HCT116 (cell line): ENCODE results near the gene CBL. TPM values are rescaled to one million over a fixed set of nuclear protein-coding genes. Genes with fewer than 3 reads are reported as not detected.

Experiments
- ATAC-seq: fragments of 200-7000 bp; cut with Tn5 transposase; 2 replicates; pipeline ENCODE4 v1.9.1; 2020; ENCODE audit warnings: mild to moderate bottlenecking, moderate library complexity
- BruUV-seq: library from RNA; stranded (reverse); fragments of 400-500 nt; replicated peaks from 2 replicates; lab custom pipeline; 2021; lab: Mats Ljungman, UMichigan
- CTCF ChIA-PET: fragments of 300-600 bp; sonication (Branson Sonifier 250); formaldehyde crosslinking; loops from one replicate; lab custom pipeline; 2021; ENCODE audit warnings: antibody characterized with exemption; lab: Charles Lee
- POLR2A ChIA-PET: fragments of 300-600, 350-600 bp; sonication (Branson Sonifier 250); formaldehyde crosslinking; loops from one replicate; lab custom pipeline; 2021; ENCODE audit warnings: antibody characterized with exemption; lab: Charles Lee
- RAD21 ChIA-PET, 2 experiments: fragments of 300-600 bp; sonication (Branson Sonifier 250); formaldehyde crosslinking; loops; one replicate each; lab custom pipeline; 2023; ENCODE audit warnings: low total read pairs in 2 of 2; ENCODE audit not compliant: uncharacterized antibody in 2 of 2, unreplicated experiment in 2 of 2, low non-redundant PET in 1 of 2; lab: Charles Lee
- DNase-seq: peaks from one replicate; pipeline ENCODE4 v3.0.0-alpha.2; 2010; ENCODE audit warnings: low read depth, low spot score
- H2AFZ ChIP-seq: fragments of 200-600 bp; shearing (Covaris generic), sonication (generic); 2 replicates; pipeline ENCODE4 v1.6.1; 2017; ENCODE audit warnings: low read depth, mixed run types, mixed read lengths, antibody characterized with exemption, low read length; ENCODE audit not compliant: poor library complexity, severe bottlenecking
- H3K27ac ChIP-seq: 2 replicates; pipeline ENCODE4 v1.5.1; 2012; ENCODE audit warnings: low read depth, low read length
- H3K27me3 ChIP-seq: fragments of 200-600 bp; sonication (generic); 2 replicates; pipeline ENCODE4 v1.6.1; 2016; ENCODE audit warnings: mixed run types, low read length, mixed read lengths; ENCODE audit not compliant: insufficient read depth
- H3K36me3 ChIP-seq, 2 experiments: fragments of 200-500 bp in 1 of 2; fragments of 200-600 bp in 1 of 2; sonication (Bioruptor generic) in 1 of 2; sonication (generic) in 1 of 2; 2 replicates each; pipeline versions ENCODE4 v1.5.1 to v1.6.1; 2014 to 2016; ENCODE audit warnings: low read length in 2 of 2, inconsistent platforms in 1 of 2, mixed read lengths in 1 of 2, mixed run types in 1 of 2; ENCODE audit not compliant: insufficient read depth in 2 of 2, control insufficient read depth in 1 of 2
- H3K4me1 ChIP-seq, 2 experiments: fragments of 200-600 bp in 1 of 2; sonication (generic) in 1 of 2; 2 replicates each; pipeline versions ENCODE4 v1.5.1 to v1.6.1; 2012 to 2017; ENCODE audit warnings: low read length in 2 of 2, inconsistent platforms in 1 of 2, mild to moderate bottlenecking in 1 of 2, mixed read lengths in 1 of 2, mixed run types in 1 of 2, moderate library complexity in 1 of 2; ENCODE audit not compliant: insufficient read depth in 2 of 2, control insufficient read depth in 1 of 2
- H3K4me2 ChIP-seq: fragments of 200-600 bp; sonication (generic); 2 replicates; pipeline ENCODE4 v1.6.1; 2017; ENCODE audit warnings: mixed run types, low read length, mixed read lengths
- H3K4me3 ChIP-seq, 2 experiments: fragments of 200-600 bp in 1 of 2; sonication (generic) in 1 of 2; replicated peaks in 1 of 2; 2 replicates each; pipeline ENCODE4 v1.5.1; 2011 to 2016; ENCODE audit warnings: low read length in 2 of 2, control low read depth in 1 of 2, low read depth in 1 of 2, mild to moderate bottlenecking in 1 of 2, mixed read lengths in 1 of 2, mixed run types in 1 of 2
- H3K79me2 ChIP-seq: fragments of 200-600 bp; sonication (generic); 2 replicates; pipeline ENCODE4 v1.6.1; 2017; ENCODE audit warnings: mild to moderate bottlenecking, mixed run types, low read length, moderate library complexity, mixed read lengths; ENCODE audit not compliant: insufficient read depth
- H3K9ac ChIP-seq: fragments of 200-600 bp; sonication (generic); 2 replicates; pipeline ENCODE4 v1.6.1; 2016; ENCODE audit warnings: low read length, mixed read lengths
- H3K9me2 ChIP-seq: fragments of 200-600 bp; sonication (generic), shearing (Covaris generic); 2 replicates; pipeline ENCODE4 v1.6.1; 2017; ENCODE audit warnings: mixed run types, mild to moderate bottlenecking, moderate library complexity; ENCODE audit not compliant: insufficient read depth
- H3K9me3 ChIP-seq, 2 experiments: fragments of 200-500 bp in 1 of 2; fragments of 200-600 bp in 1 of 2; sonication (Bioruptor generic) in 1 of 2; sonication (generic) in 1 of 2; 2 replicates each; pipeline ENCODE4 v1.6.1; 2014 to 2017; ENCODE audit warnings: low read length in 2 of 2, mixed read lengths in 2 of 2, inconsistent platforms in 1 of 2, low read depth in 1 of 2, mild to moderate bottlenecking in 1 of 2, mixed run types in 1 of 2, moderate library complexity in 1 of 2; ENCODE audit not compliant: control insufficient read depth in 1 of 2, insufficient read depth in 1 of 2
- H4K20me1 ChIP-seq: fragments of 200-600 bp; sonication (generic), shearing (Covaris generic); 2 replicates; pipeline ENCODE4 v1.6.1; 2017; ENCODE audit warnings: mixed run types, mild to moderate bottlenecking, moderate library complexity; ENCODE audit not compliant: insufficient read depth
- CBX3 ChIP-seq: IDR thresholded peaks from 2 replicates; pipeline ENCODE4 v1.6.1; 2012; ENCODE audit warnings: low read depth
- CTCF ChIP-seq, 3 experiments: fragments of 200-600 bp in 1 of 3; sonication (generic) in 1 of 3; IDR thresholded peaks in 2 of 3; conservative IDR thresholded peaks in 1 of 3; 2 replicates each; pipeline ENCODE4 v1.5.1; 2012 to 2017; ENCODE audit warnings: low read depth in 2 of 3, low read length in 2 of 3, antibody characterized with exemption in 1 of 3, borderline replicate concordance in 1 of 3, control low read depth in 1 of 3, mild to moderate bottlenecking in 1 of 3, mixed read lengths in 1 of 3, mixed run types in 1 of 3, moderate library complexity in 1 of 3; ENCODE audit not compliant: insufficient read depth in 1 of 3
- REST ChIP-seq: IDR thresholded peaks from 2 replicates; pipeline ENCODE4 v1.6.1; 2012; ENCODE audit warnings: low read depth
- YY1 ChIP-seq: IDR thresholded peaks from 2 replicates; pipeline ENCODE4 v1.6.1; 2011; ENCODE audit warnings: low read length, low read depth, moderate library complexity, mild to moderate bottlenecking; ENCODE audit not compliant: insufficient replicate concordance; ENCODE audit errors: extremely low read depth
- ZBTB33 ChIP-seq: IDR thresholded peaks from 2 replicates; pipeline ENCODE4 v1.6.1; 2011; ENCODE audit warnings: mild to moderate bottlenecking, low read length, moderate library complexity; ENCODE audit not compliant: insufficient replicate concordance; ENCODE audit errors: extremely low read depth
- intact Hi-C: fragments of 100-400 bp; cut with micrococcal nuclease; formaldehyde crosslinking; loops from 2 replicates; pipeline ENCODE4 v1.10.0; 2022
- total RNA-seq: library from RNA; stranded (reverse); gene quantifications from one replicate; pipeline ENCODE4 v1.2.1, GENCODE V29; 2021; ENCODE audit not compliant: unreplicated experiment

CBL gene
- total RNA-seq, 1 experiment from 2014 or later, result 31.1 TPM

- Histone ChIP-seq H3K36me3 (peaks cover 0 to 5% of the 10 kb centered on the region in 2 experiments; a peak in 1 of 4 replicates), H3K27ac (no peak overlapping the region), H3K27me3 (no peaks in the 10 kb centered on the region), H3K9ac (no peak overlapping the region), H3K9me3 (no peaks in the 10 kb centered on the region), H3K79me2 (no peaks in the 10 kb centered on the region; the same call in 1 of the 2 replicates), H3K9me2 (no peaks in the 10 kb centered on the region), H2AFZ (no peak overlapping the region), H4K20me1 (no peaks in the 10 kb centered on the region), H3K4me2 (no peak overlapping the region), H3K4me3 (no peak overlapping the region), H3K4me1 (peaks cover 21 to 38% of the 10 kb centered on the region in 2 experiments)
- intact Hi-C loops, result no loop called here
- ChIA-PET CTCF (no interaction called here), POLR2A (no interaction called here), RAD21 (no interaction called here)
- DNase-seq (no peak), ATAC-seq (no peak)
- TF ChIP-seq CBX3 (no peak), CTCF (IDR thresholded peaks at IDR 0.05 in 2 of 3, conservative IDR thresholded peaks at IDR 0.05 in 1 of 3; ENCODE audit: borderline replicate concordance in 1 of 3, insufficient read depth in 1 of 3, low read depth in 2 of 3, low read length in 2 of 3) (no peak)
- no TSS peak for BruUV-seq
Observed at GRCh38 chr11:119172513-119172912, 33.6 kb upstream of the CBL start.

GRCh38 chr11:119173453-119173852 is 32.7 kb upstream of the CBL start:
- DNase-seq (no peak), ATAC-seq (no peak)
- RAD21 ChIA-PET, result no interaction called here
- TF ChIP-seq YY1 (no peak), ZBTB33 (no peak), REST (no peak)
- H3K4me1 ChIP-seq, result peaks cover 14 to 28% of the 10 kb centered on the region in 2 experiments
- H3K9me3 ChIP-seq, result no peaks in the 10 kb centered on the region
- no peaks in the 10 kb centered on the region; the same call in 1 of the 2 replicates for H3K79me2 ChIP-seq
- no peak overlapping the region for H3K27ac ChIP-seq
- H3K4me2 ChIP-seq, result no peak overlapping the region
- H4K20me1 ChIP-seq, result no peaks in the 10 kb centered on the region
- POLR2A ChIA-PET, result no interaction called here
- intact Hi-C loops, result no loop called here
- CTCF ChIA-PET, result no interaction called here
- no peak overlapping the region for H3K9ac ChIP-seq
- no peaks in the 10 kb centered on the region for H3K9me2 ChIP-seq
- H2AFZ ChIP-seq, result no peak overlapping the region
- no peaks in the 10 kb centered on the region for H3K27me3 ChIP-seq
- H3K4me3 ChIP-seq, result no peak overlapping the region
- H3K36me3 ChIP-seq, result peaks cover 0 to 5% of the 10 kb centered on the region in 2 experiments; a peak in 1 of 4 replicates
- no TSS peak for BruUV-seq
